ENCODE results near the gene FMN1. TPM values are rescaled to one million over a fixed set of nuclear protein-coding genes. Genes with fewer than 3 reads are reported as not detected.

Gene FMN1
- total and polyA plus RNA-seq, 2 of the 8 experiments (the other 6 are each of a cell fraction or from before 2014, with no cell fraction given): 0.27 to 3.7 TPM

DNA sequence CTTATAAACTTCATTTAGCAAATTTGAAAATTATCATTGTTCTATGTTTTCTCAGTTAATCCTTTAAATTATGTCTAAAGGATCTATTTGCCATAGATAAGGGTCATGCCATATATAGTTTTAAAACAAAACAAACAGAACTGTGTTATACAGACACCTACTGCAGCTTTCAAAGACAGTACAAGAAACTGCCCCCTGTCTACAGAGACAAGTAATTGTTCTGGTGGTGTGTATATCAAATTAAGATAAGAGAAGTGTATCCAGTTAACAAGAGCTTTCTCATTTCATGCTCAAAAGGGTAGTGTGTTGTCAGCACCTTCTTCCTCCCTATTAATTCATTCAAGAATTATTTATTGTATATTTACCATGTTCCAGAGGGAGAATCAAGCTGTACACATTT is 201.2 kb downstream of the FMN1 start:
- H4K91ac ChIP-seq (replicated peaks; ENCODE audit: insufficient read length, low read length): no peak overlapping the region
- H3K4me2 ChIP-seq (ENCODE audit: insufficient read depth in 1 of 2, low read depth in 2 of 2, low read length in 2 of 2): no peak overlapping the region
- H3K79me2 ChIP-seq (ENCODE audit: control insufficient read depth in 1 of 2, insufficient read depth in 2 of 2, low read length in 2 of 2): no peaks in the 10 kb centered on the region
- POLR2A ChIA-PET (ENCODE audit: partially characterized antibody): no interaction called here
- H3K18ac ChIP-seq (ENCODE audit: extremely low read depth, low read length): no peak overlapping the region
- no peak overlapping the region for H3K4ac ChIP-seq (replicated peaks; ENCODE audit: insufficient read length, low read depth, low read length)
- no peak overlapping the region for H2BK15ac ChIP-seq (ENCODE audit: low read length)
- DNase-seq (ENCODE audit: low read depth in 1 of 2, low spot score in 2 of 2) (no peak), FAIRE-seq (peak; percentile 81)
- H3K56ac ChIP-seq (replicated peaks; ENCODE audit: insufficient read length, low read depth, low read length): no peak overlapping the region
- H4K20me1 ChIP-seq (replicated peaks in 1 of 2; ENCODE audit: control insufficient read depth in 1 of 2, insufficient read depth in 2 of 2, low read length in 2 of 2): no peaks in the 10 kb centered on the region
- no peak overlapping the region for H3K4me3 ChIP-seq (ENCODE audit: extremely low read depth in 1 of 4, insufficient read depth in 2 of 4, low read depth in 3 of 4, low read length in 4 of 4)
- H2AFZ ChIP-seq (ENCODE audit: low read length): no peak overlapping the region
- no peak overlapping the region for H3K14ac ChIP-seq (ENCODE audit: insufficient read length)
- H3K9me3 ChIP-seq (ENCODE audit: insufficient read depth in 2 of 2, low read depth in 1 of 2, low read length in 1 of 2): no peaks in the 10 kb centered on the region
- no peaks in the 10 kb centered on the region; a peak in 1 of 7 replicates for H3K4me1 ChIP-seq (replicated peaks in 1 of 4; ENCODE audit: control insufficient read depth in 3 of 4, insufficient read depth in 4 of 4, low read length in 3 of 4)
- H4K5ac ChIP-seq (ENCODE audit: insufficient read length, low read depth, low read length): no peak overlapping the region
- no peak overlapping the region for H3K27ac ChIP-seq (ENCODE audit: low read depth, low read length)
- no peaks in the 10 kb centered on the region for H3K27me3 ChIP-seq (replicated peaks in 1 of 4; ENCODE audit: control insufficient read depth in 3 of 4, extremely low read depth in 1 of 4, insufficient read depth in 3 of 4, low read length in 3 of 4)
- H2AK5ac ChIP-seq (ENCODE audit: low read depth, low read length): no peak overlapping the region
- CTCF ChIA-PET (ENCODE audit: partially characterized antibody): interaction anchor here (0.6 to 5.8 kb wide), 47 partner anchors 9 to 351 kb away, joined by 3 to 100 read pairs (median 5); no protein-coding TSS in a partner anchor
- H3K9ac ChIP-seq (replicated peaks in 1 of 4; ENCODE audit: extremely low read depth in 1 of 4, low read depth in 3 of 4, low read length in 3 of 4): no peak overlapping the region
- H3K36me3 ChIP-seq (ENCODE audit: control insufficient read depth in 2 of 4, insufficient read depth in 4 of 4, low read length in 3 of 4): no peaks in the 10 kb centered on the region
- no peaks in the 10 kb centered on the region for H3K79me1 ChIP-seq (ENCODE audit: low read depth, low read length)
- no peak overlapping the region for H3K23ac ChIP-seq (ENCODE audit: insufficient read length)
- no peak overlapping the region for H2BK12ac ChIP-seq (ENCODE audit: low read depth, low read length)
- no peak overlapping the region for H2BK5ac ChIP-seq (ENCODE audit: low read depth, low read length)
- H2BK120ac ChIP-seq (replicated peaks; ENCODE audit: low read depth, low read length): no peak overlapping the region
- H4K8ac ChIP-seq (ENCODE audit: extremely low read depth, insufficient read depth, low read length): no peak overlapping the region
- no peaks in the 10 kb centered on the region for H3K23me2 ChIP-seq (ENCODE audit: low read depth, low read length)
- H2BK20ac ChIP-seq (ENCODE audit: low read length): no peak overlapping the region
- TF ChIP-seq RAD21 (IDR thresholded peaks at IDR 0.05 in 1 of 2, conservative IDR thresholded peaks at IDR 0.05 in 1 of 2; ENCODE audit: low read depth in 2 of 2, low read length in 2 of 2): peak; percentile 23 to 35
